Fibroblast of mammary gland (primary cell): ENCODE data around the gene TRPM5.

Source experiments
- DNase-seq: peaks from one replicate; pipeline ENCODE4 v3.0.0-alpha.2; 2010; ENCODE audit warnings: low read depth
- H3K4me3 ChIP-seq: 2 replicates; pipeline ENCODE4 v1.5.1; 2011; ENCODE audit warnings: low read depth, mild to moderate bottlenecking, low read length, moderate library complexity; ENCODE audit not compliant: control insufficient read depth
- TF ChIP-seq, protein P1 (sequence below): conservative IDR thresholded peaks from 2 replicates; pipeline ENCODE4 v1.5.1; 2011; ENCODE audit warnings: low read depth, low read length, inconsistent platforms; ENCODE audit not compliant: control insufficient read depth, insufficient read depth

TRPM5 gene

DNA sequence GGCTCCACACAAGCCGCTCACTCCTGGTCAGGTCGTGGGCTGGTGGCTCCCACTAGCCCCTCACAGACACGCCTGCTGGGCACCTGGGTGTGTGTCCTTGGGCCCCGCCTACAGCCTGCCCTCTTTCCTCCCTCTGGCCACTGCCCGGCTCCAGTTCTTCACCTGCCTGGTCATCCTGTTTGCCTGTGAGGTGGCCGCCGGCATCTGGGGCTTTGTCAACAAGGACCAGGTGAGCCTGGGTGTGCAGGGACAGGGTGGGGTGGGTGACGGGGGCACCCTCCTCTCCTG is 49.6 kb downstream of the TRPM5 start:
- no peak overlapping the region for H3K4me3 ChIP-seq
- TF ChIP-seq, protein P1, sequence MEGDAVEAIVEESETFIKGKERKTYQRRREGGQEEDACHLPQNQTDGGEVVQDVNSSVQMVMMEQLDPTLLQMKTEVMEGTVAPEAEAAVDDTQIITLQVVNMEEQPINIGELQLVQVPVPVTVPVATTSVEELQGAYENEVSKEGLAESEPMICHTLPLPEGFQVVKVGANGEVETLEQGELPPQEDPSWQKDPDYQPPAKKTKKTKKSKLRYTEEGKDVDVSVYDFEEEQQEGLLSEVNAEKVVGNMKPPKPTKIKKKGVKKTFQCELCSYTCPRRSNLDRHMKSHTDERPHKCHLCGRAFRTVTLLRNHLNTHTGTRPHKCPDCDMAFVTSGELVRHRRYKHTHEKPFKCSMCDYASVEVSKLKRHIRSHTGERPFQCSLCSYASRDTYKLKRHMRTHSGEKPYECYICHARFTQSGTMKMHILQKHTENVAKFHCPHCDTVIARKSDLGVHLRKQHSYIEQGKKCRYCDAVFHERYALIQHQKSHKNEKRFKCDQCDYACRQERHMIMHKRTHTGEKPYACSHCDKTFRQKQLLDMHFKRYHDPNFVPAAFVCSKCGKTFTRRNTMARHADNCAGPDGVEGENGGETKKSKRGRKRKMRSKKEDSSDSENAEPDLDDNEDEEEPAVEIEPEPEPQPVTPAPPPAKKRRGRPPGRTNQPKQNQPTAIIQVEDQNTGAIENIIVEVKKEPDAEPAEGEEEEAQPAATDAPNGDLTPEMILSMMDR: no peak
- no peak for DNase-seq
